Smooth muscle cell of the brain vasculature (primary cell): Measurements from ENCODE around the gene RASSF5.

Experiments used
- DNase-seq: peaks from one replicate; pipeline ENCODE4 v3.0.0-alpha.2; 2012; ENCODE audit warnings: low read depth, low spot score

Gene RASSF5

GRCh38 chr1:206514813-206515387 lies 7.6 kb downstream of the RASSF5 start:
- DNase-seq: no peak

- DNase-seq: no peak
These were observed 9.3 kb downstream of the RASSF5 start for GRCh38 chr1:206516728-206516990.

GRCh38 chr1:206517784-206518183 lies 10.5 kb downstream of the RASSF5 start:
- DNase-seq: no peak

- no peak for DNase-seq
These were observed 10.9 kb downstream of the RASSF5 start for GRCh38 chr1:206518206-206518605.

GRCh38 chr1:206518743-206519142 lies 11.4 kb downstream of the RASSF5 start:
- DNase-seq: no peak

GRCh38 chr1:206521127-206521526 lies 13.8 kb downstream of the RASSF5 start:
- no peak for DNase-seq

GRCh38 chr1:206521694-206522402 lies 14.5 kb downstream of the RASSF5 start:
- DNase-seq: no peak

GRCh38 chr1:206524739-206525364 lies 17.5 kb downstream of the RASSF5 start:
- DNase-seq: no peak

- DNase-seq: no peak
These were observed 19.0 kb downstream of the RASSF5 start for GRCh38 chr1:206526064-206526911.

GRCh38 chr1:206529425-206529824 lies 22.1 kb downstream of the RASSF5 start:
- no peak for DNase-seq

- DNase-seq: no peak
These were observed 25.0 kb downstream of the RASSF5 start for GRCh38 chr1:206532368-206532767.

GRCh38 chr1:206534552-206534951 lies 27.2 kb downstream of the RASSF5 start:
- no peak for DNase-seq

GRCh38 chr1:206535853-206536188 lies 28.5 kb downstream of the RASSF5 start:
- DNase-seq: no peak

GRCh38 chr1:206537141-206537540 lies 29.8 kb downstream of the RASSF5 start:
- no peak for DNase-seq

- DNase-seq: no peak
These were observed 30.9 kb downstream of the RASSF5 start for GRCh38 chr1:206538086-206538770.

GRCh38 chr1:206538901-206539640 lies 31.7 kb downstream of the RASSF5 start:
- no peak for DNase-seq

GRCh38 chr1:206540044-206540780 lies 32.9 kb downstream of the RASSF5 start:
- no peak for DNase-seq

- no peak for DNase-seq
These were observed 34.0 kb downstream of the RASSF5 start for GRCh38 chr1:206541236-206541833.

GRCh38 chr1:206544562-206545257 lies 37.4 kb downstream of the RASSF5 start:
- DNase-seq: peak; percentile 26

GRCh38 chr1:206545351-206545750 lies 38.0 kb downstream of the RASSF5 start:
- no peak for DNase-seq
